Mucosa of descending colon (tissue), 3 donors: ENCODE data around the gene KMT5B. TPM values are rescaled to one million over a fixed set of nuclear protein-coding genes. Genes with fewer than 3 reads are reported as not detected.

Experiments
- ATAC-seq: fragments of 200-7000 bp; cut with Tn5 transposase; one replicate; pipeline ENCODE4 v1.9.1; 2020; ENCODE audit warnings: mild to moderate bottlenecking, moderate library complexity
- DNase-seq, 3 donors: peaks; one replicate each; pipeline ENCODE4 v3.0.0-alpha.2; 2020
- H3K36me3 ChIP-seq: fragments of 200-600 bp; one replicate; pipeline ENCODE4 v1.8.0; 2021; ENCODE audit warnings: low read depth, mild to moderate bottlenecking
- H3K4me1 ChIP-seq: fragments of 200-600 bp; one replicate; pipeline ENCODE4 v1.8.0; 2021; ENCODE audit warnings: low read depth, mild to moderate bottlenecking
- H3K4me3 ChIP-seq: fragments of 200-600 bp; one replicate; pipeline ENCODE4 v1.8.0; 2021; ENCODE audit warnings: mild to moderate bottlenecking
- H3K9me3 ChIP-seq: fragments of 200-600 bp; one replicate; pipeline ENCODE4 v1.8.0; 2021; ENCODE audit warnings: mild to moderate bottlenecking
- intact Hi-C, 2 donors: fragments of 100-400 bp; cut with DNase I in 1 of 2; cut with micrococcal nuclease in 1 of 2; formaldehyde crosslinking; loops; one replicate each; pipeline versions ENCODE4 v1.11.0 to v1.11.1; 2022; cut with DNase I, micrococcal nuclease
- total RNA-seq, 3 donors: library from RNA; stranded (reverse); fragmentation: NEBNext Ultra II Directional in 2 of 3; extraction: Animal tissue kit (Norgen Biotek cat#: 25700) in 2 of 3; gene quantifications; one replicate each; pipeline versions ENCODE4 v1.2.1 to v1.2.4, GENCODE V29; 2021 to 2023
- TF ChIP-seq, protein P1 (sequence below): fragments of 200-600 bp; IDR thresholded peaks from one replicate; pipeline ENCODE4 v1.8.0; 2022; ENCODE audit warnings: antibody characterized with exemption, mild to moderate bottlenecking
- donor health status: DM: no; HTN: no; CAD: no; lungs with moderate emphysema.
- donor health status: DM: no; HTN: no; CAD: no.
- donor health status: DM: no; HTN: yes; CAD: no.

The KMT5B gene
- total RNA-seq, 3 donors from 2014 or later: 56.4 to 71.3 (median 65.1) TPM

- TF ChIP-seq, protein P1, sequence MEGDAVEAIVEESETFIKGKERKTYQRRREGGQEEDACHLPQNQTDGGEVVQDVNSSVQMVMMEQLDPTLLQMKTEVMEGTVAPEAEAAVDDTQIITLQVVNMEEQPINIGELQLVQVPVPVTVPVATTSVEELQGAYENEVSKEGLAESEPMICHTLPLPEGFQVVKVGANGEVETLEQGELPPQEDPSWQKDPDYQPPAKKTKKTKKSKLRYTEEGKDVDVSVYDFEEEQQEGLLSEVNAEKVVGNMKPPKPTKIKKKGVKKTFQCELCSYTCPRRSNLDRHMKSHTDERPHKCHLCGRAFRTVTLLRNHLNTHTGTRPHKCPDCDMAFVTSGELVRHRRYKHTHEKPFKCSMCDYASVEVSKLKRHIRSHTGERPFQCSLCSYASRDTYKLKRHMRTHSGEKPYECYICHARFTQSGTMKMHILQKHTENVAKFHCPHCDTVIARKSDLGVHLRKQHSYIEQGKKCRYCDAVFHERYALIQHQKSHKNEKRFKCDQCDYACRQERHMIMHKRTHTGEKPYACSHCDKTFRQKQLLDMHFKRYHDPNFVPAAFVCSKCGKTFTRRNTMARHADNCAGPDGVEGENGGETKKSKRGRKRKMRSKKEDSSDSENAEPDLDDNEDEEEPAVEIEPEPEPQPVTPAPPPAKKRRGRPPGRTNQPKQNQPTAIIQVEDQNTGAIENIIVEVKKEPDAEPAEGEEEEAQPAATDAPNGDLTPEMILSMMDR: no peak
- intact Hi-C loops: no loop called here
These were observed 35.2 kb downstream of the KMT5B start for GRCh38 chr11:68177877-68178276.

DNA sequence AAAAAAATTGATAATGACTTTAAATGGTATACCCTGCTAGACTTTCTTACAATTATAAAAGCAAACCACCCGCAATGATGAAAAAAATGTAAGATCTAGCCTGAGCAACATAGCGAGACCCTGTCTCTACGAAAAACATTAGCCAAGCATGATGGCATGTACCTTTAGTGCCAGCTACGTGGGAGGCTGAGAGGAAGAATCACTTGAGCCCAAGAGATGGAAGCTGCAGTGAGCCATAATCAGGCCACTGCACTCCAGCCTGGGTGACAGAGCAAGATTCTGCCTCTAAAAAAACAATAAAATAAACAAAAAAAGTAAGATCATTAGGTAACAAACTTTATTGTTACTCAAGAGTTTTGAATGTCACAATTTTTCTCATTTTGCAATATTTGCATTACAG is 39.2 kb downstream of the KMT5B start:
- DNase-seq: no peak
- H3K4me1 ChIP-seq: no peaks in the 10 kb centered on the region
- intact Hi-C loops: no loop called here
- TF ChIP-seq, protein P1: no peak
- peaks cover 3% of the 10 kb centered on the region for H3K36me3 ChIP-seq
- ATAC-seq: no peak
- H3K9me3 ChIP-seq: no peaks in the 10 kb centered on the region
- no peak overlapping the region for H3K4me3 ChIP-seq

More at GRCh38 chr11:68177877-68178276, 35.2 kb downstream of the KMT5B start:
- Histone ChIP-seq H3K4me1 (no peaks in the 10 kb centered on the region), H3K36me3 (no peaks in the 10 kb centered on the region), H3K9me3 (no peaks in the 10 kb centered on the region), H3K4me3 (no peak overlapping the region)
- ATAC-seq (no peak), DNase-seq (no peak)

GRCh38 chr11:68169442-68169841 is 43.7 kb downstream of the KMT5B start:
- TF ChIP-seq, protein P1: no peak
- peaks cover 8% of the 10 kb centered on the region for H3K36me3 ChIP-seq
- intact Hi-C loops: no loop called here
- no peak for ATAC-seq
- H3K4me3 ChIP-seq: no peak overlapping the region
- no peak for DNase-seq
- H3K4me1 ChIP-seq: no peaks in the 10 kb centered on the region
- no peaks in the 10 kb centered on the region for H3K9me3 ChIP-seq

DNA sequence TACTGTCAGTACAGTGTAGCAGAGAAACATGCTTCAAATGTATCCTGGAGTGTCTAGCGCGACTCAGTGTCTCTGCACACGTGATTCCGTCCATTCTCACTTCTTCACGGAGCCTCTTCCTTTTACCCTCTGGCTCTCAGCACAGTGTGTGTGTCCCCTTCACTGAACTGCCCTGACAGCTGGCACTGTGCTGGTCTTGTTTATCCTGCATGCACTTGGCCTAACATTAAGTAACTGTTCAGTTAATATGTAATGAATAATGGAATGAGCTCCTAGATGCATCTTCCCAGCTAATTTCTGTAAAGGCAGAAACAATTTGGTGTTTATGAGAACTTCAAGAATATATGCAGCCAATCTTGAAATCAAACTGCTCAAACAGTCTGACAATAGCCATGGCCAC is 44.4 kb downstream of the KMT5B start:
- ATAC-seq: no peak
- TF ChIP-seq, protein P1: no peak
- H3K4me1 ChIP-seq: no peaks in the 10 kb centered on the region

GRCh38 chr11:68167474-68167873 is 45.6 kb downstream of the KMT5B start:
- no peak overlapping the region for H3K4me3 ChIP-seq
- intact Hi-C loops: no loop called here
- H3K36me3 ChIP-seq: peaks cover 8% of the 10 kb centered on the region
- H3K4me1 ChIP-seq: no peaks in the 10 kb centered on the region
- H3K9me3 ChIP-seq: no peaks in the 10 kb centered on the region
- DNase-seq (no peak), ATAC-seq (no peak)
- TF ChIP-seq, protein P1: no peak

More for the DNA sequence above, 44.4 kb downstream of the KMT5B start:
- no peak for DNase-seq
- no peak overlapping the region for H3K4me3 ChIP-seq
- H3K9me3 ChIP-seq: no peaks in the 10 kb centered on the region
- H3K36me3 ChIP-seq: peaks cover 8% of the 10 kb centered on the region
- intact Hi-C loops: no loop called here

- Histone ChIP-seq H3K4me1 (no peaks in the 10 kb centered on the region), H3K36me3 (peaks cover 8% of the 10 kb centered on the region), H3K4me3 (no peak overlapping the region), H3K9me3 (no peaks in the 10 kb centered on the region)
- TF ChIP-seq, protein P1: no peak
- no peak for ATAC-seq
- intact Hi-C loops: no loop called here
- no peak for DNase-seq
These were observed 46.1 kb downstream of the KMT5B start for GRCh38 chr11:68166969-68167368.
